OCI-LY1 (cell line): ENCODE measurements around the gene KLHDC8A.

Experiments
- H2AFZ ChIP-seq: fragments of 200-600 bp; sonication (generic), shearing (Covaris generic); 2 replicates; pipeline ENCODE4 v1.6.0; 2014; ENCODE audit warnings: antibody characterized with exemption, mild to moderate bottlenecking, low read length
- H3F3A ChIP-seq: fragments of 200-600 bp; sonication (generic), shearing (Covaris generic); 2 replicates; pipeline ENCODE4 v1.6.0; 2014; ENCODE audit warnings: mild to moderate bottlenecking, antibody characterized with exemption, low read length, moderate library complexity; ENCODE audit not compliant: insufficient read depth
- H3K27ac ChIP-seq: fragments of 200-600 bp; sonication (generic); 2 replicates; pipeline ENCODE4 v1.5.1; 2014; ENCODE audit warnings: low read length, mixed run types, mild to moderate bottlenecking, low read depth; ENCODE audit not compliant: poor library complexity, severe bottlenecking
- H3K27me3 ChIP-seq: fragments of 200-600 bp; sonication (generic); 2 replicates; pipeline ENCODE4 v1.6.0; 2014; ENCODE audit warnings: antibody characterized with exemption, mild to moderate bottlenecking, low read length, moderate library complexity; ENCODE audit not compliant: insufficient read depth
- H3K36me3 ChIP-seq: fragments of 200-600 bp; sonication (generic); 2 replicates; pipeline ENCODE4 v1.6.1; 2014; ENCODE audit warnings: mild to moderate bottlenecking, antibody characterized with exemption, low read length, moderate library complexity, mixed read lengths; ENCODE audit not compliant: insufficient read depth
- H3K4me1 ChIP-seq: fragments of 200-600 bp; sonication (generic); 2 replicates; pipeline ENCODE4 v1.5.1; 2014; ENCODE audit warnings: mild to moderate bottlenecking, low read length, moderate library complexity; ENCODE audit not compliant: insufficient read depth, severe bottlenecking
- H3K4me2 ChIP-seq: fragments of 200-600 bp; sonication (generic), shearing (Covaris generic); 2 replicates; pipeline ENCODE4 v1.6.1; 2014; ENCODE audit warnings: low read length
- H3K4me3 ChIP-seq: fragments of 200-600 bp; sonication (generic); 2 replicates; pipeline ENCODE4 v1.5.1; 2014; ENCODE audit warnings: low read length, low read depth, mild to moderate bottlenecking, mixed read lengths; ENCODE audit not compliant: poor library complexity, severe bottlenecking
- H3K79me2 ChIP-seq: fragments of 200-600 bp; shearing (Covaris generic); 2 replicates; pipeline ENCODE4 v1.6.1; 2016; ENCODE audit warnings: mixed run types, low read length, mixed read lengths; ENCODE audit not compliant: insufficient read depth
- H3K9ac ChIP-seq: fragments of 200-600 bp; sonication (generic), shearing (Covaris generic); 2 replicates; pipeline ENCODE4 v1.6.1; 2014; ENCODE audit warnings: mild to moderate bottlenecking, low read length, mixed read lengths
- H3K9me2 ChIP-seq: fragments of 200-600 bp; sonication (generic), shearing (Covaris generic); 2 replicates; pipeline ENCODE4 v1.6.1; 2014; ENCODE audit warnings: low read depth, mild to moderate bottlenecking, low read length, mixed read lengths
- H3K9me3 ChIP-seq: fragments of 200-600 bp; shearing (Covaris generic); 2 replicates; pipeline ENCODE4 v1.6.1; 2014; ENCODE audit warnings: low read length, mixed read lengths
- H4K20me1 ChIP-seq: fragments of 200-600 bp; sonication (generic), shearing (Covaris generic); 2 replicates; pipeline ENCODE4 v1.6.0; 2016; ENCODE audit warnings: mild to moderate bottlenecking, low read length; ENCODE audit not compliant: insufficient read depth
- EZH2 ChIP-seq: fragments of 200-600 bp; sonication (generic), shearing (Covaris generic); IDR thresholded peaks from 2 replicates; pipeline ENCODE4 v1.8.0; 2017; ENCODE audit warnings: borderline replicate concordance, mixed run types, mild to moderate bottlenecking, antibody characterized with exemption, low read length, moderate library complexity, mixed read lengths
- TF ChIP-seq, protein P1 (sequence below): fragments of 200-600 bp; sonication (generic), shearing (Covaris generic); IDR thresholded peaks from 2 replicates; pipeline ENCODE4 v1.5.1; 2017; ENCODE audit warnings: mild to moderate bottlenecking, antibody characterized with exemption, low read length, moderate library complexity, mixed read lengths

KLHDC8A gene

DNA sequence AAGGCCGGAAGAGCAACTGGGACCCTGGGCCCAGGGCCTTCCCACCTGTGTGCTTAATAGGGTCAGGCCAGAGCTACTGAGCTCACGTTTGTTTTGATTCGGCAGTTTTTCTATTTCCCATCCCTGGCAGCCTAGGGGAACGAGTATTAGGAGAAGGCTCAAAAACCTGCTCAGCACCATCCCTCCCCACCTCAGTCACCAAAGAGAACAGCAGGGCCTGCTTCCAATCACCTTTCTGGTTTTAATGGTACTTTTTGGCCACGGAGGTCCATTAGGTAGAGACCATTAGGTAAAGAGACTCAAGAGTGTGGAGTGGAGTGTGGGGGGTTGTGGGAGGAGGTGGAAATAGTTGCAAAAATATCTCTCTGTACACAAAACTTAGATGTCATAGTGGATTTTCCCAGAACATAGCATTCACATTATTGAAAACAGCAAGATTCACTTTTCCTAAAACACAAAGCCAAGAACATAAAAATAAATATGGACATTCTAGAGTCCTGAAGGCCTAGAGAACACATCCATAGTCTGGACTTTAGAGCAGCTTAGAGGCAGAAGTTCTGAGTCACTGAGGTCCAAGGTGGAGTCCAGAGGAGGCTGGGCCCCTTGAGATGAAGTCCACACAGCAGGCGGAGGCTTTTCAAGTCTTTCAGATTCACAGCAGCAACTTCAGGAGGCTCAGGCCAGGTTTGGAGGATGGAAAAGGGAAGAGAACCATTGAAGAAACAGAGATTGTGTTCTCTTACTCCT is 54.7 kb downstream of the KLHDC8A start:
- no peaks in the 10 kb centered on the region for H3K9me2 ChIP-seq
- no peaks in the 10 kb centered on the region for H3K27me3 ChIP-seq
- peaks cover 51% of the 10 kb centered on the region for H3K4me1 ChIP-seq
- H3K4me2 ChIP-seq: peak overlapping the region; percentile 61; the same call in 1 of the 2 replicates
- peaks cover 48% of the 10 kb centered on the region for H3K36me3 ChIP-seq
- H2AFZ ChIP-seq: no peak overlapping the region
- TF ChIP-seq EZH2: no peak
- TF ChIP-seq, protein P1, sequence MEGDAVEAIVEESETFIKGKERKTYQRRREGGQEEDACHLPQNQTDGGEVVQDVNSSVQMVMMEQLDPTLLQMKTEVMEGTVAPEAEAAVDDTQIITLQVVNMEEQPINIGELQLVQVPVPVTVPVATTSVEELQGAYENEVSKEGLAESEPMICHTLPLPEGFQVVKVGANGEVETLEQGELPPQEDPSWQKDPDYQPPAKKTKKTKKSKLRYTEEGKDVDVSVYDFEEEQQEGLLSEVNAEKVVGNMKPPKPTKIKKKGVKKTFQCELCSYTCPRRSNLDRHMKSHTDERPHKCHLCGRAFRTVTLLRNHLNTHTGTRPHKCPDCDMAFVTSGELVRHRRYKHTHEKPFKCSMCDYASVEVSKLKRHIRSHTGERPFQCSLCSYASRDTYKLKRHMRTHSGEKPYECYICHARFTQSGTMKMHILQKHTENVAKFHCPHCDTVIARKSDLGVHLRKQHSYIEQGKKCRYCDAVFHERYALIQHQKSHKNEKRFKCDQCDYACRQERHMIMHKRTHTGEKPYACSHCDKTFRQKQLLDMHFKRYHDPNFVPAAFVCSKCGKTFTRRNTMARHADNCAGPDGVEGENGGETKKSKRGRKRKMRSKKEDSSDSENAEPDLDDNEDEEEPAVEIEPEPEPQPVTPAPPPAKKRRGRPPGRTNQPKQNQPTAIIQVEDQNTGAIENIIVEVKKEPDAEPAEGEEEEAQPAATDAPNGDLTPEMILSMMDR: no peak
- H3K79me2 ChIP-seq: no peaks in the 10 kb centered on the region
- H3K9ac ChIP-seq: peak overlapping the region; percentile 61; the same call in 1 of the 2 replicates
- peak overlapping the region; percentile 25 for H3K4me3 ChIP-seq
- peak overlapping the region; percentile 96 for H3K27ac ChIP-seq
- H3K9me3 ChIP-seq: no peaks in the 10 kb centered on the region
- H4K20me1 ChIP-seq: no peaks in the 10 kb centered on the region
- 0 out of 2 replicates have a peak, but pooled peaks cover 11% of the 10 kb centered on the region for H3F3A ChIP-seq

- H3K79me2 ChIP-seq: no peaks in the 10 kb centered on the region
- H3K4me2 ChIP-seq: peak overlapping the region; percentile 61
- no peaks in the 10 kb centered on the region for H3K9me3 ChIP-seq
- H3K4me3 ChIP-seq: peak overlapping the region; percentile 25
- peaks cover 41% of the 10 kb centered on the region for H3K36me3 ChIP-seq
- H3K27ac ChIP-seq: peak overlapping the region; percentile 96
- no peaks in the 10 kb centered on the region for H4K20me1 ChIP-seq
- H3K9ac ChIP-seq: peak overlapping the region; percentile 61; the same call in 1 of the 2 replicates
- 0 out of 2 replicates have a peak, but pooled peaks cover 11% of the 10 kb centered on the region for H3F3A ChIP-seq
- no peaks in the 10 kb centered on the region for H3K27me3 ChIP-seq
- no peaks in the 10 kb centered on the region for H3K9me2 ChIP-seq
- TF ChIP-seq, protein P1: no peak
- no peak for TF ChIP-seq EZH2
- peaks cover 51% of the 10 kb centered on the region for H3K4me1 ChIP-seq
- no peak overlapping the region for H2AFZ ChIP-seq
Measured at GRCh38 chr1:205301205-205301821, 55.4 kb downstream of the KLHDC8A start.

DNA sequence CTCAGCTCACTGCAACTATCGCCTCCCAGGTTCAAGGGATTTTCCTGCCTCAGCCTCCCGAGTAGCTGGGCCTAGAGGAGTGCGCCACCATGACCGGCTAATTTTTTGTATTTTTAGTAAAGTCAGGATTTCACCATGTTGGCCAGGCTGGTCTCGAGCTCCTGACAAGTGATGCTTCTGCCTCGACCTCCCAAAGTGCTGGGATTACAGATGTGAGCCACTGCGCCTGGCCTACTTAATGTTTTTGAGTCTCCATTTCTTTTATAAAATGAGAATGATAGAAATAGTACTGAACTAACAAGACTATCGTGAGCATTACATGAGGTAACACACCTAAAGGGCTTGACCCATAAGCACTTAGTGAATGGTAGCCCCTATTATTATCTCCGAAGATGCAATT is 56.6 kb downstream of the KLHDC8A start:
- H3K9ac ChIP-seq: peak overlapping the region; percentile 61; the same call in 1 of the 2 replicates
- no peaks in the 10 kb centered on the region for H4K20me1 ChIP-seq
- 0 out of 2 replicates have a peak, but pooled peaks cover 11% of the 10 kb centered on the region for H3F3A ChIP-seq
- no peak for TF ChIP-seq EZH2
- TF ChIP-seq, protein P1: no peak
- no peaks in the 10 kb centered on the region for H3K79me2 ChIP-seq
- H2AFZ ChIP-seq: no peak overlapping the region
- H3K36me3 ChIP-seq: peaks cover 32% of the 10 kb centered on the region
- no peak overlapping the region for H3K4me3 ChIP-seq
- peaks cover 58% of the 10 kb centered on the region for H3K4me1 ChIP-seq
- H3K27ac ChIP-seq: peak overlapping the region; percentile 96
- no peaks in the 10 kb centered on the region for H3K9me3 ChIP-seq
- H3K4me2 ChIP-seq: peak overlapping the region; percentile 61
- H3K9me2 ChIP-seq: no peaks in the 10 kb centered on the region
- no peaks in the 10 kb centered on the region for H3K27me3 ChIP-seq
